Esophagus squamous epithelium (tissue), 5 donors: ENCODE measurements around the gene SMAD1. TPM values are rescaled to one million over a fixed set of nuclear protein-coding genes. Genes with fewer than 3 reads are reported as not detected.

ENCODE experiments used
- DNase-seq: peaks from one replicate; lab custom pipeline; 2025; lab: John Stamatoyannopoulos, UW
- H3K27ac ChIP-seq, 4 donors: fragments of 200-600 bp; sonication (generic); one replicate each; pipeline ENCODE4 v1.5.1; 2016 to 2019; ENCODE audit warnings: mild to moderate bottlenecking in 1 of 4
- H3K27me3 ChIP-seq, 4 donors: fragments of 200-600 bp; sonication (generic); 1 replicate in 3 of 4; 2 replicates in 1 of 4; pipeline versions ENCODE4 v1.5.1 to v1.6.0; 2017 to 2021; ENCODE audit warnings: antibody characterized with exemption in 1 of 4
- H3K36me3 ChIP-seq, 3 donors: fragments of 200-600 bp; sonication (generic); one replicate each; pipeline ENCODE4 v1.5.1; 2016 to 2019
- H3K4me1 ChIP-seq, 3 donors: fragments of 200-600 bp; sonication (generic); one replicate each; pipeline ENCODE4 v1.5.1; 2017 to 2019
- H3K4me3 ChIP-seq, 4 donors: fragments of 200-600 bp; sonication (generic); 1 replicate in 3 of 4; 2 replicates in 1 of 4; pipeline ENCODE4 v1.5.1; 2016 to 2019; ENCODE audit warnings: mild to moderate bottlenecking in 2 of 4, moderate library complexity in 1 of 4
- H3K9me3 ChIP-seq, 3 donors: fragments of 200-600 bp; sonication (generic); one replicate each; pipeline ENCODE4 v1.5.1; 2016 to 2019
- POLR2A ChIP-seq, 4 donors: fragments of 450-650 bp; IDR thresholded peaks; one replicate each; pipeline ENCODE4 v1.6.1; 2017; ENCODE audit warnings: antibody characterized with exemption in 4 of 4, mild to moderate bottlenecking in 4 of 4, moderate library complexity in 3 of 4
- WGBS, 2 donors: methylation state at CpG; one replicate each; pipeline ENCODE4 v1.1.5; 2018; 5-methylcytosine and 5-hydroxymethylcytosine counted together
- intact Hi-C: fragments of 100-400 bp; cut with DNase I; formaldehyde crosslinking; loops from one replicate; pipeline ENCODE4 v1.15.0; 2022
- total RNA-seq, 4 donors: library from RNA; depleted of rRNA; stranded (reverse); fragments of >200 nt; gene quantifications; one replicate each; pipeline ENCODE4 v1.1.0, GENCODE V29; 2016
- TF ChIP-seq, protein P1 (sequence below), 6 experiments: fragments of 450-650 bp in 4 of 6; fragments of 200-600 bp in 2 of 6; sonication (generic) in 2 of 6; IDR thresholded peaks; one replicate each; pipeline ENCODE4 v1.5.1; 2016 to 2019; ENCODE audit warnings: antibody characterized with exemption in 6 of 6, mild to moderate bottlenecking in 4 of 6, moderate library complexity in 4 of 6
- donor health status: DM: yes; HTN: yes; CAD: no.

SMAD1 gene
- total RNA-seq, 4 donors from 2014 or later: 17.2 to 38.1 (median 26.8) TPM

DNA sequence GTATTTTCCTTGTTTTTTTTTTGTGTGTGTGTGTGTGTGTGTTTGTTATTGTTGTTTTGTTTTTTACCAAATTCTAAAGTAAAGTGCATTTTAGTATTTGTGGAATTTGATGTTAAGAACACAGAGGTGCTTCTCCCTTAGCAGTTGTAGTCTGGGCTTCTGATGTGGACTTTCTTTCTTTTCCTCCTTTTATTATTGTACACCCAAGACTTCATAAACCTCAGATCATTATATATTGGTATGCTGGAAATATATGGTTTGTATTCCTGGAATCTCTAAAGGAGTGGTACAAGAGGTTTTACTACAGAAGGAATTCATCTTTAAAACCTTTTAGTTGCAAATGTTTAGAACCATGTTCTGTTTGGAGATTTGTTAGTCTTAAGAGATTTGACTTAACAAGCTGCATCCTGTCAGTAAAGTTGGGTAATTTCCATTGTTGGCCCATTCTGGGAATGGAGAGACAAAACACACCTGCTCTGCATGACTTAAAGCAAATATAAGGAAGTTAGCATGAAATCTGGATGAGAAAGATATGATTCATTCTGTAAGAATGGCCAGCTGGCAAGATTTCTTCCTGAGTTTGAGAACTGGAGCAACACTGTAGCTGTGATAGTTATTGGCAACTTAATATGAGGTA, 64.0 kb downstream of the SMAD1 start:
- Histone ChIP-seq H3K4me3 (peak overlapping the region in 1 of 4 donors; percentile 5), H3K27ac (peak overlapping the region; percentile 42 to 66 (median 50)), H3K4me1 (peaks cover 14 to 58% (median 30%) of the 10 kb centered on the region in 3 donors), H3K9me3 (no peaks in the 10 kb centered on the region), H3K27me3 (no peaks in the 10 kb centered on the region), H3K36me3 (peaks cover 0 to 47% (median 0%) of the 10 kb centered on the region in 3 donors)
- DNase-seq: no peak
- no peak for TF ChIP-seq POLR2A (IDR thresholded peaks at IDR 0.05)
- TF ChIP-seq, protein P1, sequence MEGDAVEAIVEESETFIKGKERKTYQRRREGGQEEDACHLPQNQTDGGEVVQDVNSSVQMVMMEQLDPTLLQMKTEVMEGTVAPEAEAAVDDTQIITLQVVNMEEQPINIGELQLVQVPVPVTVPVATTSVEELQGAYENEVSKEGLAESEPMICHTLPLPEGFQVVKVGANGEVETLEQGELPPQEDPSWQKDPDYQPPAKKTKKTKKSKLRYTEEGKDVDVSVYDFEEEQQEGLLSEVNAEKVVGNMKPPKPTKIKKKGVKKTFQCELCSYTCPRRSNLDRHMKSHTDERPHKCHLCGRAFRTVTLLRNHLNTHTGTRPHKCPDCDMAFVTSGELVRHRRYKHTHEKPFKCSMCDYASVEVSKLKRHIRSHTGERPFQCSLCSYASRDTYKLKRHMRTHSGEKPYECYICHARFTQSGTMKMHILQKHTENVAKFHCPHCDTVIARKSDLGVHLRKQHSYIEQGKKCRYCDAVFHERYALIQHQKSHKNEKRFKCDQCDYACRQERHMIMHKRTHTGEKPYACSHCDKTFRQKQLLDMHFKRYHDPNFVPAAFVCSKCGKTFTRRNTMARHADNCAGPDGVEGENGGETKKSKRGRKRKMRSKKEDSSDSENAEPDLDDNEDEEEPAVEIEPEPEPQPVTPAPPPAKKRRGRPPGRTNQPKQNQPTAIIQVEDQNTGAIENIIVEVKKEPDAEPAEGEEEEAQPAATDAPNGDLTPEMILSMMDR (IDR thresholded peaks at IDR 0.05): no peak
- intact Hi-C loops: loop anchor here (10.0 kb wide), 1 partner anchor 51 kb away; no protein-coding TSS in a partner anchor

DNA sequence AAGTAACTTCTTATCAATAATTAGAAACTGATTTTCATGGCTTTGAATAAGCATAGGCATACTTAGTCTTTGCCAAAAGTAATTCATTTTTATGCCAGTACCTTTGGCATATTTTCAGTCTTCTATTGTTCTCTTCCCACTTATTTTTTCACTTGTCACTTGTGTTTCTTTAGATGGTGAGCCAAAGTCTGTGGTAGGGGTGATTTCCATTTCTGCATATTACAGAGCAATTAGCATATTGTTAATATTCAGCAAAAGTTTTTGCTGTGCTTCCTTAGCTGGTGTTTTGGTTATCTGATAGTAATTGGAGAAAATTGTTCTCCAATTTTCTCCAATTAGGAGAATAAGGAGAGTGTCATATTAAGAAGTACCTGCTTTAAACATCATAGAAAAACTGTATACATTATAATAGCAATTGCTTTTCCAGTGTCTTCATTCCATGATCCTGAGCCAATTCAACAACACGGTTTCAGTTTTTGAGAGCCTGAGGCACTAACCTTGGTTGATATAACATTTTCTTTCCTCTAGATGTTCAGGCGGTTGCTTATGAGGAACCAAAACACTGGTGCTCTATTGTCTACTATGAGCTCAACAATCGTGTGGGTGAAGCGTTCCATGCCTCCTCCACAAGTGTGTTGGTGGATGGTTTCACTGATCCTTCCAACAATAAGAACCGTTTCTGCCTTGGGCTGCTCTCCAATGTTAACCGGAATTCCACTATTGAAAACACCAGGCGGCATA, 64.7 kb downstream of the SMAD1 start:
- H3K9me3 ChIP-seq: no peaks in the 10 kb centered on the region
- H3K4me3 ChIP-seq: peak overlapping the region in 1 of 4 donors; percentile 5
- whole genome bisulfite sequencing, 2 donors: 14 to 33% methylated on average over 7 of the region's 7 CpGs
- peak overlapping the region; percentile 6 to 66 (median 46) for H3K27ac ChIP-seq
- no peak for DNase-seq
- H3K27me3 ChIP-seq: no peaks in the 10 kb centered on the region
- TF ChIP-seq, protein P1 (IDR thresholded peaks at IDR 0.05): no peak
- TF ChIP-seq POLR2A (IDR thresholded peaks at IDR 0.05): no peak
- peaks cover 0 to 47% (median 0%) of the 10 kb centered on the region in 3 donors for H3K36me3 ChIP-seq
- H3K4me1 ChIP-seq: peaks cover 14 to 58% (median 32%) of the 10 kb centered on the region in 3 donors
- intact Hi-C loops: loop anchor here (10.0 kb wide), 1 partner anchor 52 kb away; no protein-coding TSS in a partner anchor

DNA sequence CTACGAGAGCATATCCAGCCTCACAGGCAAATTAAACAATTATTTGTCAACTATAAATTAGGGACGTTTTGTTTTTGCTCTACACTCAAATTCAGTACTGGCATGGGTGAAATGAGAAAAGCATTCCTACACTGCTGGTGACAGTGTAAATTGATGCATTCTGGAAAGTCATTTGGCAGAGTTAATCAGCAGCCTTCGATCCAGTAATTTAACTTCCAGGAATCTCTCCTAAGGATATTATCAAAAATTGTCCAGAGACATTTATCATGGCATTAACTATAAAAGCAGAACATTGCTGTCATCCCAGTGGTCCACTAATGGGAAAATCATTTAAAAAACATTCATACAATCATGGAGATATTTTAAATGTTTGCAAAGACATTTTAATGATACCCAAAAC, 70.0 kb downstream of the SMAD1 start:
- Histone ChIP-seq H3K4me3 (no peak overlapping the region), H3K36me3 (peaks cover 0 to 47% (median 0%) of the 10 kb centered on the region in 3 donors), H3K4me1 (peaks cover 3 to 40% (median 11%) of the 10 kb centered on the region in 3 donors), H3K27ac (peak overlapping the region in 1 of 4 donors; percentile 1), H3K27me3 (no peaks in the 10 kb centered on the region), H3K9me3 (no peaks in the 10 kb centered on the region)
- intact Hi-C loops: no loop called here
- no peak for DNase-seq
- TF ChIP-seq, protein P1 (IDR thresholded peaks at IDR 0.05): no peak
- no peak for TF ChIP-seq POLR2A (IDR thresholded peaks at IDR 0.05)
- 37 to 42% methylated on average over 3 of the region's 3 CpGs for WGBS, 2 donors

DNA sequence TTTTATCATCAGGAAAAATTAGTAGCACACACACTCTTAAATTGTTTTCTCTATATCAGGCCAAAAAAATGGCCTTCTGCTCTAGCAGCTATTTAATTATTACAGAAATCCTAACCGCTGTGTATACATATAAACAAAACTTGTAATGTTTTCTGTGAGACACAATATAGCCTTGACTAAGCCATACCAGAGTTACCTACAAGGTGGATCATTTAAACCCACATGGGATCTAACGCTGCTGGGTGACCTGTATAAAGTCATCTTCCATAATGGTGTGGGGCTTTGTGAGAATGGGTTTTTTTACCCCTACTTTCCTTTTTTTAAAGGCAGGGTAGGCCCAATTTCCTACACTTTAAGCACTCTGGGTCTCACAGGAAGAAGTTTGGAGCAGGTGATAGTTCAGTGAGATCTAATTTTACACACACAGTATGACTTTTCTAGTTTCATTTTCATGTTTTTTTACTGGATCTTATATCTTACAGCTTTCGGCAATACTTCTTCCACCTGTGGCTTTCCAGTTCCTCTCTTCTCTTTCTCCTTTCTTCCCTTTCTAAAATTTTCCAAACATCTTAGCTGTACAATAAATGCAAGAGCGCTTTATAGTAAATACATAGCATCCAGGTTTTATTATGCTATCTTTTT, 70.6 kb downstream of the SMAD1 start:
- TF ChIP-seq, protein P1 (IDR thresholded peaks at IDR 0.05): no peak
- TF ChIP-seq POLR2A (IDR thresholded peaks at IDR 0.05): no peak
- H3K4me1 ChIP-seq: peaks cover 0 to 34% (median 4%) of the 10 kb centered on the region in 3 donors
- H3K4me3 ChIP-seq: no peak overlapping the region
- H3K27me3 ChIP-seq: no peaks in the 10 kb centered on the region
- intact Hi-C loops: no loop called here
- peaks cover 0 to 52% (median 0%) of the 10 kb centered on the region in 3 donors for H3K36me3 ChIP-seq
- H3K9me3 ChIP-seq: no peaks in the 10 kb centered on the region
- DNase-seq: no peak
- no peak overlapping the region for H3K27ac ChIP-seq
- 86 to 88% methylated on average over 4 of the region's 4 CpGs for WGBS, 2 donors
